ENCODE results near the gene VRK3.
"Not testable (repeated sequence)": the region's sequence is repeated elsewhere in the genome, so short reads cannot be mapped to it uniquely, and the experiment has no call there.

Gene VRK3, protein sequence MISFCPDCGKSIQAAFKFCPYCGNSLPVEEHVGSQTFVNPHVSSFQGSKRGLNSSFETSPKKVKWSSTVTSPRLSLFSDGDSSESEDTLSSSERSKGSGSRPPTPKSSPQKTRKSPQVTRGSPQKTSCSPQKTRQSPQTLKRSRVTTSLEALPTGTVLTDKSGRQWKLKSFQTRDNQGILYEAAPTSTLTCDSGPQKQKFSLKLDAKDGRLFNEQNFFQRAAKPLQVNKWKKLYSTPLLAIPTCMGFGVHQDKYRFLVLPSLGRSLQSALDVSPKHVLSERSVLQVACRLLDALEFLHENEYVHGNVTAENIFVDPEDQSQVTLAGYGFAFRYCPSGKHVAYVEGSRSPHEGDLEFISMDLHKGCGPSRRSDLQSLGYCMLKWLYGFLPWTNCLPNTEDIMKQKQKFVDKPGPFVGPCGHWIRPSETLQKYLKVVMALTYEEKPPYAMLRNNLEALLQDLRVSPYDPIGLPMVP
- 14.8 to 37.6 (median 24.2) reads per million in 17 experiments for total RNA-seq

GRCh38 chr19:50025022-50025793 lies at the start of gene VRK3:
VRK3 (minus strand) TSS chr19:50025372; CDS start chr19:50016162, 9,210 bp downstream.
- peak; percentile 99 to 100 (median 100) for DNase-seq

- not testable (repeated sequence) for DNase-seq
Measured at GRCh38 chr19:50068382-50068781, 43.2 kb upstream of the VRK3 start.

DNA sequence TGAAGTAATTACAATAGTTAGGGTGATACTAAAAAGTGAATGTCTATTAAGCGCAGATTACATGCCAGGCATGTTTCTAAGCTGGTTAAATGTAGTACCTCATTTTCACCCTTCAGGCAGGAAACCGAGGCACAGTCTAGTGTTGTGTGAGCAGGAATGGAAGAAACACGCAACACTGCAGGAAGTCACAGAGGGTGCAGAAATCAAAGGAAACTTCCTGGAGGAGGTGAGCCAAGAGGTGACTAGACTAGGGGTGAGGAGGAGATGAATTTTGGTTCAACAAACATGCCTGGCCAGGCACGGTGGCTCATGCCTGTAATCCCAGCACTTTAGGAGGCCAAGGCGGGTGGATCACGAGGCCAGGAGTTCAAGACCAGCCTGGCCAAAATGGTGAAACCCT lies 42.4 kb upstream of the VRK3 start:
- no peak for DNase-seq

GRCh38 chr19:50065938-50066337 lies 40.8 kb upstream of the VRK3 start:
- no peak for DNase-seq

GRCh38 chr19:50061650-50062049 lies 36.5 kb upstream of the VRK3 start:
- DNase-seq, result no peak

DNA sequence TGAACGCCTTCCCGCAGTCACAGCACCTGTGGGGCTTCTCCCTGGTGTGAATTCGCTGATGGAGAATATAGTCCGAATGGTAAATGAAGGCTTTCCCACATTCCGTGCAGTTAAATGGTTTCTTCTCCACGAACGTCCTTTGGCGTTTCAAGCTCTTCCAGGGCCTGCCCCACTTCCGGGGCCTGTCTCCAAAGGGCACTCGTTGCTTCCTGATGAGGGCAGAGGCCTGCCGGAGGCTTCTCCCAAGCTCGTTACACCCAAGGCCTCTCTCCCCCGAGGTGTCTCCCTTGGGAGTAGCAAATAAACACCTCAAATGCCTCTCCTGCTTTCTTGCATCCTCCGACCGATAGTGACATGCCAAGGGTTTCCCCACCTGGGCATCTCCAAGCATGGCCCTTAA lies 34.9 kb upstream of the VRK3 start:
- DNase-seq, result no peak

DNA sequence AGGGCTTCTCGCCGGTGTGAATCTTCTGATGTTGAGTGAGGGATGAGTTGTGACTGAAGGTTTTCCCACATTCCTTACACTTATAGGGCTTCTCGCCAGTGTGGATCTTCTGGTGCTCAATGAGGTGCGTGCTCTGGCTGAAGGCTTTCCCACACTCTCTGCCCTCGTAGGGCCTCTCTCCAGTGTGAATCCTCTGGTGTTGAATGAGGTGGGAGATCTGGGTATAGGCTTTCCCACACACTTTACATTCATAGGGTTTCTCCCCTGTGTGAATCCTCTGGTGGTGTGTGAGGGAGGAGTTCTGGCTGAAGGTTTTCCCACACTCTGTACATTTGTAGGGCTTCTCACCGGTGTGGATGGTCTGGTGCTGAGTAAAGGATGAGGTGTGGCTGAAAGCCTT lies 33.9 kb upstream of the VRK3 start:
- no peak for DNase-seq

GRCh38 chr19:50058425-50058824 lies 33.3 kb upstream of the VRK3 start:
- DNase-seq, result no peak

GRCh38 chr19:50053119-50053518 lies 27.9 kb upstream of the VRK3 start:
- no peak for DNase-seq

DNA sequence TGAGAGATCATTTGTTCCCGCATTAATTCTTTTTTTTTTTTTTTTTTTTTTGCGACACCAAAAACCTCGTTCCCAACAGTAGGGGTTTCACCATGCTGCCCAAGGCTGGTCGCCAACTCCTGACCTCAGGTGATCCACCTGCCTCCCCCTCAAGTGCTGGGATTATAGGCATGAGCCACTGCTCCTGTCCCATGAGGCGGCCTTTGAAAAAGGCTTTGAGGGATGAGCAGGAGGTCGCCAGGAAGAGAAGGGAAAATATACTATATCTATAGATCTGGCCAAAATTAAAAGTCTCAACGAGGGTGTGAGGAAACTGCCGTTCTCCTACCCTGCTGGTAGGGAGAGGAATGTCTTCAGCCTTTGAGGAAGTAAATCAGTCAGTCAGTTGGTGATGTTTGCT lies 26.8 kb upstream of the VRK3 start:
- DNase-seq, result peak in 1 of 4 experiments; percentile 8

- DNase-seq, result not testable (repeated sequence)
Measured at GRCh38 chr19:50051228-50051895, 26.2 kb upstream of the VRK3 start.

DNA sequence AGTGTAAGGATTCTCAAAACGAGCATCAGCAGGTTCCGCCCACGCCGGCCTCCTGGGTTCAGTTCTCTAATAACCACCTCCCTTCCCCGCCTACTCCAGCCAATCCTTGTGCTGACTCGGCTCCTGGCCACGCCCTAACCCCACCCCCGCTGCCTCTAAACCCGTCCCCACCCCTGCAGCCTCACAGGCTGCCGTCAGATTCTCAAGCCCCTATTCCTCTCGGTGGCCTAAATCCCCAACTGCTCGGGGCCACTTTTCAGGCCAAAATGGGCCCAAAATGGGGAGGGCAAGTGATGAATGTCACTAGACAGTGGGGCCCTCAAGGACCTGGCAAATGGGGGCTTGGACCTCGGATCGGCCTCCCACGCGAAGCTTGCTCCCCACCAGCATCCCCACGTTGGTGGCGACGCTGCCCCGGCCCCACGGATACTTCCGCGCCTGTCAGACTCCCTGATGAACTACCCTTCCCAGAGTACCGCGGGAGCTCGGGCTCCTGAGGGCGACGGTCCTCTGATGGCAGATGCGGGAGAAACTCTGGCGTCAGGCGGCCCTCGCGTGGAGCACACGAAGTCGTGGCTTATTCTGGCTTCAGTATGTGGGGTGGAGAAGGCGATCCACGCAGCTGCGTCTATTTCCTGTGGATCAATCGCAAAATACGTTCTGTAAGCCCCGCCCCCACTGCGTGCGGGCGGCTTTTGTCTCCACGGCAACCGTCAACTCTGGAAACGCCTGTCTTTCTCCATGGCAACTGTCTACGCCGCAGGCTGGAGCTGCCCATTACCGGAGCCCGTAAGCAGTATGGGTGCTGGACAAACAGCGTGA lies 25.4 kb upstream of the VRK3 start:
- DNase-seq, result peak; percentile 72 to 85 (median 78)

GRCh38 chr19:50047671-50048070 lies 22.5 kb upstream of the VRK3 start:
- DNase-seq, result no peak

GRCh38 chr19:50046649-50047503 lies 21.7 kb upstream of the VRK3 start:
- DNase-seq, result peak; percentile 54 to 65 (median 60)

GRCh38 chr19:50044922-50045321 lies 19.8 kb upstream of the VRK3 start:
- DNase-seq, result no peak

DNA sequence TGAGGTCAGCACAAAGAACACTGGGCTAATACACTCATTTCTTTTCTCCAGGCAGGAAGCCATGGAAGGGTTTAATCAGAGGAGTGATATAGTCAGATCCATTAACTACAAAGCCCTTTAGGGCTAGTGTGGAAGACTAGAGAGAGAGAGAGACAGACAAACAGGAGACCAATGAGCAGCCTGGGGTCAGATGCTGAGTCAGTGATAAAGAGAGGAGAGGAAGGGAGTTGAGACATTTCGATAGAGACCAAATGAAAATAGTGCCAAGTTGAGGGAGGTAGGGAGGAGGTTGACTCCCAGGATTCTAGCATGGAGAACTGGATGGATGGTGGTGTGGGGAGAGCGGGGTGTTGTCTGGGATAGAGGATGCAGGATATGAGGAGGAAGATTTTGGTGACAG lies 18.8 kb upstream of the VRK3 start:
- no peak for DNase-seq

DNA sequence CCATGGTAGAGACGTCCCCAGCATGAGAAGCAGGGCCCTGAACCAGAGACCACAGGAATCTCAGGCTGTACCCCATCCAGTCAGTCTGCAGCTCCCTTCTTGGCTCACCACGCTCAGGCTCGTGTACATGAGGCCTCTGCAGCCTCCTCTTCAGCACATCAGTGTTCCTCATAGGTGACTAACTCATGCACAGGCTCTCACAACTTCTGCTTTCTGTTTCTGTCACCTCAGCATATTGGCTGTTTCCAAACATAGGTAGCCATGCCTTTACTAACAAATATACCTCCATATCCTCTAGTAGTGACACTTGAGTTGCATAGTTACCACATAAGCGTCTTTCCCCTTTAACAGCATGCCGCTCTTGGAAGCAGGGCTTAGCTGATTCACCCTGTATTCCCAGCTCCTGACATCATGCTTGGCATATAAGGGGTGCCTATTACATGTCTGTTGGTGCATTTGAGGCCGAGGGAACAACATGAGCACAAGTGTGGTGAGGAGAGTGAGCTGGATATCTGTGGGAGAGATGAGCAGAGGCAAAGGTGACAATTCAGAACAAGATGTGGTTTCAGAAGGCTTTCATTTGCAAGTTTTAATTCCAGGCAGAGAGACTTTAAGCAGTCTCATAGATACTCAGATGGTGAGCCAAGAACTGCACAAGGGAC lies 17.3 kb upstream of the VRK3 start:
- DNase-seq, result no peak

DNA sequence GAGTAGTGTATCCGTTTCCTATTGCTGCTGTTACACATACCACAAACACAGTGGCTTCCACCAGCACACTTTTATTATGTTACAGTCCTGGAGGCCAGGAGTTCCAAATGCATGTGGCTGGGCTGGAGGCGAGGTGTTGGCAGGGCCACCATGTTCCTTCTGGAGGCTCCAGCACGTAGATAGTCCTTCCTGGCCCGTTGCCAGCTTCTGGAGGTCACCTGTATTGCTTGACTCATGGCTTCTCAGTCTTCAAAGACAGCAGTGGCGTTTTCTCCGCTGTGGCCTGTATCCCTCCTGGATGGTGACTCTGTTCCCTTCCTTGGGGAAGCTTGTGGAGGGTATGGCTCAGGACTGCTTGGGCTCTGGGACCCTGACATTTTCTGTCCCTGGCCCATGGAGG lies 15.8 kb upstream of the VRK3 start:
- DNase-seq, result no peak

DNA sequence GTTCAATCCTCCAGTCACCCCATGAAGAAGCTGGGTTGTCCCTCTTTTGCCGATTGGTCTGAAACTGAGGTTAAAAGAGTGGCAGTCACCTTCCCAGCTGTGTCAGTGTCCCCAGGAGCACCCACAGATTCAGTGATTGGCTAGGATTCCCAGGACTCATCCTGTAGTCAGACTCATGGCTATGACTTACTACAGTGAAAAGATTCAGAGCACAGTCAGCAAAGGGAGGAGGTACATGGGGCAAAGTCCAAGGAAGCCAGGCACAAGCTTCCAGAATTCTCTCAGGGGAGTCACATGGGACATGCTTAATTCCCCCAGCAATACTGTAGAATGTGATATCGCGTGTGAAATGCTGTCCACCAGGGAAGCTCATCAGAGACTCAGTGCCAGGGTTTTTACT lies 14.8 kb upstream of the VRK3 start:
- no peak for DNase-seq

DNA sequence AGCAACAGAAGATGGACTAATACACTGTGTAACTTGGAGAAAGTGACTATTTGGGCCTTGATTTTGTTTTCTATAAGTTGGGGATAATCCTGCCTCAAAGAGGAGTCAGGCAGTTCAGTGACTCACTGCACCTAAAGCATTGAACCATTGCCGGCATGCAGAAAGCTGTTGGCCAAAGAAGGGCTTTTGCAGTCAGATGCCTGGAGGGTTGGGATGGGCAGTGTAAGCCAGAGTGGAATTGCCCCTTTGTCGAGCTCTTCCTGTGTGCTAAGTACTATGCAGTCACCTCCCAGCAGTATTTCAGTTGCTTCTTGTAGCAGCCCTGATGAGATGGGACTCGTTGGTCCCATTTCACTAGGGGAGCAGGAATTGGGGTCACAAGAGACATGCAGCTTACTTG lies 11.7 kb upstream of the VRK3 start:
- no peak for DNase-seq

DNA sequence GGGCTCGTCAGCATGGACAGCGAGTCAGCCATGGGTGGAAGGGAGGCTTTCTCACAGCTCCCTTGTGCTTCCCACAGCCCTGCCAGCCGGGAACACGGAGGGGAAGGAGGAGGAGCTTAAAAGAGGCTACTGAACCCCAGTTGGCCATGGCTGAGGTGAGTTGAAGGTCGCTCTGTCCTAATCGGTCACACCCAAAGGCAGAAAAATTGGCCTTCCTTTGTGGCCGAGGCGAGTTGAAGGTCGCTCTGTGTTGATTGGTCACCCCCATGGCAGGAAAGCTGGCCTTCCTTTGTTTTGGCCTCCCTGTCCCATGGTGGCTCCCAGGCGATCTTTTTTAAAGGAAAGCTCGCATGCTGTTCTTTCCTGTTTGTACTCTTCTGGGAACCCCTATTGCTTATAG lies 5.8 kb upstream of the VRK3 start:
- DNase-seq, result no peak
